Activated CD8-positive, alpha-beta memory T cell treated with anti-CD3 and anti-CD28 coated beads for 48 hours (primary cell): ENCODE data around the gene KLHL1.
"Not testable (repeated sequence)": the region's sequence is repeated elsewhere in the genome, so short reads cannot be mapped to it uniquely, and the experiment has no call there.

Experiments used
- DNase-seq, 3 experiments: peaks; one replicate each; pipeline ENCODE4 v3.0.0-alpha.2; 2020; ENCODE audit warnings: low read depth in 2 of 3, low spot score in 2 of 3

Gene KLHL1

GRCh38 chr13:70108356-70109105 is at the start of gene KLHL1:
TSS of gene KLHL1 (minus strand) at chr13:70108452. CDS start at chr13:70107699, 753 bp downstream.
- no peak for DNase-seq

GRCh38 chr13:70142658-70143057 is 34.4 kb upstream of the KLHL1 start:
- not testable (repeated sequence) for DNase-seq

GRCh38 chr13:70128098-70128497 is 19.8 kb upstream of the KLHL1 start:
- no peak for DNase-seq

GRCh38 chr13:70125693-70126092 is 17.4 kb upstream of the KLHL1 start:
- DNase-seq: no peak

GRCh38 chr13:70117338-70117905 is 9.2 kb upstream of the KLHL1 start:
- no peak for DNase-seq

GRCh38 chr13:70107498-70108281 is 562 bp downstream of the KLHL1 start, which contains the start of gene ATXN8OS:
TSS of gene ATXN8OS (plus strand) at chr13:70107826.
- DNase-seq: no peak

- no peak for DNase-seq
Measured at GRCh38 chr13:70107125-70107497, 1.1 kb downstream of the KLHL1 start.

- DNase-seq: no peak
Measured at GRCh38 chr13:70104481-70104880, 3.8 kb downstream of the KLHL1 start.

- DNase-seq: no peak
Measured at GRCh38 chr13:70098669-70099068, 9.6 kb downstream of the KLHL1 start.

- DNase-seq: no peak
Measured at GRCh38 chr13:70090036-70090723, 18.1 kb downstream of the KLHL1 start.

- no peak for DNase-seq
Measured at GRCh38 chr13:70088926-70089325, 19.3 kb downstream of the KLHL1 start.

- no peak for DNase-seq
Measured at GRCh38 chr13:70087247-70087646, 21.0 kb downstream of the KLHL1 start.

- DNase-seq: no peak
Measured at GRCh38 chr13:70080012-70080411, 28.2 kb downstream of the KLHL1 start.

- DNase-seq: no peak
Measured at GRCh38 chr13:70054572-70054971, 53.7 kb downstream of the KLHL1 start.

GRCh38 chr13:70051531-70051930 is 56.7 kb downstream of the KLHL1 start:
- no peak for DNase-seq

- no peak for DNase-seq
Measured at GRCh38 chr13:70043685-70044084, 64.6 kb downstream of the KLHL1 start.

GRCh38 chr13:70042193-70042592 is 66.1 kb downstream of the KLHL1 start:
- no peak for DNase-seq

- no peak for DNase-seq
Measured at GRCh38 chr13:70034286-70034685, 74.0 kb downstream of the KLHL1 start.

GRCh38 chr13:70027551-70027950 is 80.7 kb downstream of the KLHL1 start:
- no peak for DNase-seq

- no peak for DNase-seq
Measured at GRCh38 chr13:70023516-70023915, 84.7 kb downstream of the KLHL1 start.

GRCh38 chr13:70022646-70023045 is 85.6 kb downstream of the KLHL1 start:
- DNase-seq: no peak
